AG10803 (cell line): ENCODE results near the gene KLK3.

ENCODE experiments used
- DNase-seq: peaks from one replicate; pipeline ENCODE4 v3.0.0; 2010; ENCODE audit warnings: low read depth
- H3K4me3 ChIP-seq: 2 replicates; pipeline ENCODE4 v1.5.1; 2011; ENCODE audit warnings: mild to moderate bottlenecking, low read length, control low read depth
- CTCF ChIP-seq: conservative IDR thresholded peaks from 2 replicates; pipeline ENCODE4 v1.5.1; 2011; ENCODE audit warnings: mild to moderate bottlenecking, low read length, control low read depth, inconsistent platforms

KLK3 gene

GRCh38 chr19:50899569-50899968 is 44.9 kb downstream of the KLK3 start:
- DNase-seq, result no peak
- TF ChIP-seq CTCF, result no peak
- no peak overlapping the region for H3K4me3 ChIP-seq

- H3K4me3 ChIP-seq, result no peak overlapping the region
- no peak for TF ChIP-seq CTCF
- no peak for DNase-seq
Measured at GRCh38 chr19:50902640-50903039, 47.9 kb downstream of the KLK3 start.

GRCh38 chr19:50906217-50906616 is 51.5 kb downstream of the KLK3 start:
- no peak overlapping the region for H3K4me3 ChIP-seq
- DNase-seq, result no peak
- peak; percentile 40 for TF ChIP-seq CTCF

GRCh38 chr19:50908336-50908735 is 53.6 kb downstream of the KLK3 start:
- H3K4me3 ChIP-seq, result no peak overlapping the region
- TF ChIP-seq CTCF, result no peak
- DNase-seq, result no peak

GRCh38 chr19:50909240-50910070 is 54.7 kb downstream of the KLK3 start:
- DNase-seq, result no peak
- H3K4me3 ChIP-seq, result no peak overlapping the region
- TF ChIP-seq CTCF, result no peak
